Adrenal gland (tissue), 5 donors: Measurements from ENCODE around the gene CORO2A.

ENCODE experiments used
- CTCF ChIP-seq, 6 experiments: fragments of 450-650 bp in 4 of 6; fragments of 200-600 bp in 2 of 6; sonication (generic) in 1 of 6; IDR thresholded peaks; 1 replicate in 5 of 6; 2 replicates in 1 of 6; pipeline versions ENCODE4 v1.5.1 to v1.8.0; 2016 to 2021; ENCODE audit warnings: antibody characterized with exemption in 6 of 6, mild to moderate bottlenecking in 2 of 6, moderate library complexity in 1 of 6
- POLR2A ChIP-seq, 2 donors: fragments of 450-650 bp; IDR thresholded peaks; one replicate each; pipeline ENCODE4 v1.6.1; 2017; ENCODE audit warnings: antibody characterized with exemption in 2 of 2, mild to moderate bottlenecking in 2 of 2, moderate library complexity in 1 of 2
- donor health status: DM: no; HTN: no; CAD: no.

GRCh38 chr9:98117984-98118639 is 74.3 kb downstream of the CORO2A start:
- TF ChIP-seq CTCF (IDR thresholded peaks at IDR 0.05) = peak in 1 of 6 experiments; percentile 18
- no peak for TF ChIP-seq POLR2A (IDR thresholded peaks at IDR 0.05)
